Activated CD8-positive, alpha-beta T cell treated with anti-CD3 and anti-CD28 coated beads for 36 hours (primary cell): ENCODE data around the gene SPSB1. TPM values are rescaled to one million over a fixed set of nuclear protein-coding genes. Genes with fewer than 3 reads are reported as not detected.
"Not testable (repeated sequence)": the region's sequence is repeated elsewhere in the genome, so short reads cannot be mapped to it uniquely, and the experiment has no call there.

Experiments
- ATAC-seq: fragments of 200-7000 bp; cut with Tn5 transposase; one replicate; pipeline ENCODE4 v1.10.0; 2021; ENCODE audit warnings: mild to moderate bottlenecking, moderate library complexity
- CTCF ChIA-PET: fragments of 350-600 bp; sonication (Branson Sonifier 250); formaldehyde crosslinking; loops from one replicate; lab custom pipeline; 2021; ENCODE audit warnings: antibody characterized with exemption; lab: Charles Lee
- POLR2A ChIA-PET: fragments of 350-600 bp; sonication (Branson Sonifier 250); formaldehyde crosslinking; loops from one replicate; lab custom pipeline; 2021; ENCODE audit warnings: antibody characterized with exemption; lab: Charles Lee
- DNase-seq: peaks from one replicate; pipeline ENCODE4 v3.0.0-alpha.2; 2020
- H3K27ac Mint-ChIP-seq: one replicate; pipeline ENCODE4 v1.8.0; 2021; ENCODE audit warnings: mild to moderate bottlenecking, mixed read lengths
- H3K27me3 Mint-ChIP-seq: one replicate; pipeline ENCODE4 v1.8.0; 2021; ENCODE audit warnings: mixed read lengths
- H3K36me3 Mint-ChIP-seq: one replicate; pipeline ENCODE4 v1.8.0; 2021; ENCODE audit warnings: low read depth, mixed read lengths
- H3K4me1 Mint-ChIP-seq: one replicate; pipeline ENCODE4 v1.8.0; 2021; ENCODE audit warnings: low read depth, mixed read lengths
- H3K4me3 Mint-ChIP-seq: one replicate; pipeline ENCODE4 v1.8.0; 2021; ENCODE audit warnings: mild to moderate bottlenecking, moderate library complexity, mixed read lengths
- H3K9me3 Mint-ChIP-seq: one replicate; pipeline ENCODE4 v1.8.0; 2021; ENCODE audit warnings: mixed read lengths
- CTCF ChIP-seq: fragments of 200-600 bp; IDR thresholded peaks from one replicate; pipeline ENCODE4 v1.8.0; 2022; ENCODE audit warnings: antibody characterized with exemption, mild to moderate bottlenecking
- intact Hi-C: fragments of 100-400 bp; cut with micrococcal nuclease; formaldehyde crosslinking; loops from one replicate; pipeline ENCODE4 v1.10.0; 2022
- total RNA-seq, 2 experiments: library from RNA; stranded (reverse); gene quantifications; one replicate each; pipeline ENCODE4 v1.2.3, GENCODE V29; 2021

Gene SPSB1
- total RNA-seq, 2 experiments from 2014 or later: 1.1 to 1.5 TPM

- no peak for DNase-seq
- Mint-ChIP-seq H3K9me3 (no peaks in the 10 kb centered on the region), H3K27me3 (no peaks in the 10 kb centered on the region), H3K4me3 (no peak overlapping the region), H3K36me3 (no peaks in the 10 kb centered on the region), H3K27ac (no peak overlapping the region), H3K4me1 (no peaks in the 10 kb centered on the region)
- no peak for ATAC-seq
- ChIA-PET CTCF (no interaction called here), POLR2A (no interaction called here)
- TF ChIP-seq CTCF: no peak
- intact Hi-C loops: no loop called here
Observed at GRCh38 chr1:9380711-9381110, 88.0 kb downstream of the SPSB1 start.

GRCh38 chr1:9382643-9383491, 90.2 kb downstream of the SPSB1 start:
- no peaks in the 10 kb centered on the region for H3K9me3 Mint-ChIP-seq
- intact Hi-C loops: no loop called here
- no peaks in the 10 kb centered on the region for H3K27me3 Mint-ChIP-seq
- H3K36me3 Mint-ChIP-seq: no peaks in the 10 kb centered on the region
- H3K4me3 Mint-ChIP-seq: no peak overlapping the region
- ChIA-PET POLR2A (no interaction called here), CTCF (interaction anchor here (1.5 kb wide), 1 partner anchor 73 kb away, joined by 3 read pairs; no protein-coding TSS in a partner anchor)
- ATAC-seq (no peak), DNase-seq (no peak)
- no peak for TF ChIP-seq CTCF
- no peak overlapping the region for H3K27ac Mint-ChIP-seq
- H3K4me1 Mint-ChIP-seq: no peaks in the 10 kb centered on the region

GRCh38 chr1:9384128-9384527, 91.4 kb downstream of the SPSB1 start:
- no peak for DNase-seq
- Mint-ChIP-seq H3K4me3 (no peak overlapping the region), H3K27me3 (no peaks in the 10 kb centered on the region), H3K9me3 (no peaks in the 10 kb centered on the region), H3K27ac (no peak overlapping the region), H3K4me1 (no peaks in the 10 kb centered on the region), H3K36me3 (no peaks in the 10 kb centered on the region)
- no peak for ATAC-seq
- intact Hi-C loops: no loop called here
- POLR2A ChIA-PET: no interaction called here
- CTCF ChIA-PET: interaction anchor here (1.1 to 1.5 kb wide), 2 partner anchors 71 to 117 kb away, joined by 3 read pairs; no protein-coding TSS in a partner anchor
- TF ChIP-seq CTCF: no peak

- Mint-ChIP-seq H3K9me3 (no peaks in the 10 kb centered on the region), H3K4me1 (peaks cover 3% of the 10 kb centered on the region), H3K27me3 (no peaks in the 10 kb centered on the region), H3K36me3 (no peaks in the 10 kb centered on the region), H3K4me3 (no peak overlapping the region), H3K27ac (no peak overlapping the region)
- intact Hi-C loops: no loop called here
- ATAC-seq (no peak), DNase-seq (no peak)
- ChIA-PET CTCF (interaction anchor here (1.1 kb wide), 1 partner anchor 118 kb away, joined by 3 read pairs; no protein-coding TSS in a partner anchor), POLR2A (no interaction called here)
- TF ChIP-seq CTCF: no peak
Observed at GRCh38 chr1:9384751-9385245, 92.1 kb downstream of the SPSB1 start.

- H3K36me3 Mint-ChIP-seq, H3K9me3 Mint-ChIP-seq, CTCF ChIA-PET, H3K27me3 Mint-ChIP-seq, H3K4me3 Mint-ChIP-seq, H3K4me1 Mint-ChIP-seq, POLR2A ChIA-PET, ATAC-seq, H3K27ac Mint-ChIP-seq, intact Hi-C loops, DNase-seq: not testable (repeated sequence)
Observed at GRCh38 chr1:9385392-9385791, 92.7 kb downstream of the SPSB1 start.
